ENCODE data around the gene KCNH2. TPM values are rescaled to one million over a fixed set of nuclear protein-coding genes. Genes with fewer than 3 reads are reported as not detected.

Gene KCNH2
- total and polyA plus RNA-seq, 10 of the 15 experiments (the other 5 are each of a cell fraction or from before 2014, with no cell fraction given): 0.04 to 0.24 (median 0.17) TPM; not detected in 6

GRCh38 chr7:150917969-150918368 is 60.2 kb downstream of the KCNH2 start (continued):
- TF ChIP-seq, protein P1, sequence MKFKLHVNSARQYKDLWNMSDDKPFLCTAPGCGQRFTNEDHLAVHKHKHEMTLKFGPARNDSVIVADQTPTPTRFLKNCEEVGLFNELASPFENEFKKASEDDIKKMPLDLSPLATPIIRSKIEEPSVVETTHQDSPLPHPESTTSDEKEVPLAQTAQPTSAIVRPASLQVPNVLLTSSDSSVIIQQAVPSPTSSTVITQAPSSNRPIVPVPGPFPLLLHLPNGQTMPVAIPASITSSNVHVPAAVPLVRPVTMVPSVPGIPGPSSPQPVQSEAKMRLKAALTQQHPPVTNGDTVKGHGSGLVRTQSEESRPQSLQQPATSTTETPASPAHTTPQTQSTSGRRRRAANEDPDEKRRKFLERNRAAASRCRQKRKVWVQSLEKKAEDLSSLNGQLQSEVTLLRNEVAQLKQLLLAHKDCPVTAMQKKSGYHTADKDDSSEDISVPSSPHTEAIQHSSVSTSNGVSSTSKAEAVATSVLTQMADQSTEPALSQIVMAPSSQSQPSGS (IDR thresholded peaks at IDR 0.05; ENCODE audit: low read length): no peak
- no peak for TF ChIP-seq SREBF2 (IDR thresholded peaks at IDR 0.05; ENCODE audit: low read length)
- no peak for TF ChIP-seq NRF1 (conservative IDR thresholded peaks at IDR 0.05; ENCODE audit: low read depth, low read length)

GRCh38 chr7:150916670-150917069 is 61.5 kb downstream of the KCNH2 start:
- POLR2A ChIA-PET: no interaction called here
- CTCF ChIA-PET: no interaction called here
- in situ Hi-C loops (cut with MboI): no loop called here

More at GRCh38 chr7:150916670-150917069, 61.5 kb downstream of the KCNH2 start:
- no peaks in the 10 kb centered on the region for H3K4me1 ChIP-seq (ENCODE audit: control insufficient read depth, insufficient read depth, low read length)
- H3K27me3 ChIP-seq (replicated peaks in 1 of 2; ENCODE audit: control insufficient read depth in 2 of 2, insufficient read depth in 2 of 2, low read length in 1 of 2): no peaks in the 10 kb centered on the region; a peak in 2 of 4 replicates
- WGBS (ENCODE audit: insufficient coverage, insufficient replicate concordance, low lambda C conversion rate, missing lambda C conversion rate): 31% methylated on average over 10 of the region's 10 CpGs
- H3K9me3 ChIP-seq (replicated peaks; ENCODE audit: control insufficient read depth, insufficient read depth, low read length): no peaks in the 10 kb centered on the region
- SMC1A ChIA-PET (ENCODE audit: uncharacterized antibody, unreplicated experiment): no interaction called here
- no peak for TF ChIP-seq NFIC (IDR thresholded peaks at IDR 0.05; ENCODE audit: low read depth, low read length)
- no peak for TF ChIP-seq KAT2A (conservative IDR thresholded peaks at IDR 0.05; ENCODE audit: control insufficient read depth, low read depth, low read length)
- no peak for TF ChIP-seq ZNF274 (IDR thresholded peaks at IDR 0.05; ENCODE audit: insufficient read depth, insufficient read length)
- no peak for TF ChIP-seq CHD4 (IDR thresholded peaks at IDR 0.05)
- no peak for TF ChIP-seq IRF4 (IDR thresholded peaks at IDR 0.05; ENCODE audit: low read depth, low read length)
- TF ChIP-seq BCLAF1 (IDR thresholded peaks at IDR 0.05): no peak
- no peak for TF ChIP-seq RELB (IDR thresholded peaks at IDR 0.05; ENCODE audit: low read depth)
- TF ChIP-seq TARDBP (IDR thresholded peaks at IDR 0.05; ENCODE audit: borderline replicate concordance): no peak
- no peak for TF ChIP-seq ZSCAN29 (IDR thresholded peaks at IDR 0.05)
- no peak for TF ChIP-seq NR2F1 (conservative IDR thresholded peaks at IDR 0.05)
- TF ChIP-seq BACH1 (IDR thresholded peaks at IDR 0.05; ENCODE audit: borderline replicate concordance): no peak
- TF ChIP-seq TBL1XR1 (IDR thresholded peaks at IDR 0.05; ENCODE audit: low read depth, low read length): no peak
- TF ChIP-seq SIN3A (IDR thresholded peaks at IDR 0.05; ENCODE audit: low read depth, low read length): no peak
- TF ChIP-seq MTA2 (IDR thresholded peaks at IDR 0.05; ENCODE audit: low read depth): no peak
- no peak for TF ChIP-seq ATF7 (IDR thresholded peaks at IDR 0.05; ENCODE audit: low read depth)
- TF ChIP-seq NFXL1 (IDR thresholded peaks at IDR 0.05; ENCODE audit: borderline replicate concordance): no peak
- TF ChIP-seq ZNF622 (IDR thresholded peaks at IDR 0.05): no peak
- H3K4me3 ChIP-seq: no peak overlapping the region
- no peaks in the 10 kb centered on the region for H3K79me2 ChIP-seq (ENCODE audit: control insufficient read depth, insufficient read depth, low read length)
- H3K4me2 ChIP-seq (ENCODE audit: control insufficient read depth, insufficient read depth): no peak overlapping the region
- no peak overlapping the region for H2AFZ ChIP-seq (ENCODE audit: control insufficient read depth, low read depth, low read length)
- FAIRE-seq: no peak
- intact Hi-C loops (cut with micrococcal nuclease; ENCODE audit: unreplicated experiment): no loop called here
- DNase-seq (ENCODE audit: low read depth, low spot score): no peak
- H4K20me1 ChIP-seq (ENCODE audit: control insufficient read depth, insufficient read depth): no peaks in the 10 kb centered on the region
- H3K27ac ChIP-seq (ENCODE audit: control insufficient read depth, insufficient read depth): no peak overlapping the region
- no peaks in the 10 kb centered on the region for H3K36me3 ChIP-seq (ENCODE audit: control insufficient read depth in 2 of 2, insufficient read depth in 2 of 2, low read length in 1 of 2)
- RAD21 ChIA-PET (ENCODE audit: unreplicated experiment): no interaction called here
- no TSS peak for BruUV-seq (replicated peaks)
- no peak for ATAC-seq
- no peak overlapping the region for H3K9ac ChIP-seq (ENCODE audit: control insufficient read depth, insufficient read depth, low read length)
